ENCODE results near the gene SPRR4.
"Not testable (repeated sequence)": the region's sequence is repeated elsewhere in the genome, so short reads cannot be mapped to it uniquely, and the experiment has no call there.

The SPRR4 gene

DNA sequence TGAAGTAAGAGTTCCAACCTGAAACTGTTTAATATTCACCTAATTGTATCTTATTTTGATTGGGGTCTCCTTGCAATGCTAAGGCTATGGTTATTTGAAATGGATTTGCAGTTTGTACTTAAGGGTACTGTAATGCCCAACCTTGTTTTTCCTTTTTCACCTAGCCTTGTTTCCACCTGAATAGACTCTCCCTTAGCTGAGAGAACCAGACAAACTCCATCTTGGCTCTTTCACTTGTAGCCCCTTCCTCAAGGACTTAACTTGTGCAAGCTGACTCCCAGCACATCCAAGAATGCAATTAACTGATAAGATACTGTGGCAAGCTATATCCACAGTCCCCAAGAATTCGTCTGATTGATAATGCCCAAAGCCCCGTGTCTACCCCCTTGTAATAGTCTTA, 51.4 kb downstream of the SPRR4 start:
- not testable (repeated sequence) for DNase-seq (ENCODE audit: low read depth in 2 of 2)
